HG03095 (cell line): ENCODE results near the gene DMD.
A peak's percentile ranks its signal among the peaks of the same experiment; 100 is the strongest.
"Not testable (repeated sequence)": the region's sequence is repeated elsewhere in the genome, so short reads cannot be mapped to it uniquely, and the experiment has no call there.

Source experiments
- ATAC-seq: cut with Tn5 transposase; IDR thresholded peaks from one replicate; pipeline ENCODE4 v1.9.1; 2021; ENCODE audit warnings: moderate library complexity; ENCODE audit not compliant: unreplicated experiment

DMD gene

DNA sequence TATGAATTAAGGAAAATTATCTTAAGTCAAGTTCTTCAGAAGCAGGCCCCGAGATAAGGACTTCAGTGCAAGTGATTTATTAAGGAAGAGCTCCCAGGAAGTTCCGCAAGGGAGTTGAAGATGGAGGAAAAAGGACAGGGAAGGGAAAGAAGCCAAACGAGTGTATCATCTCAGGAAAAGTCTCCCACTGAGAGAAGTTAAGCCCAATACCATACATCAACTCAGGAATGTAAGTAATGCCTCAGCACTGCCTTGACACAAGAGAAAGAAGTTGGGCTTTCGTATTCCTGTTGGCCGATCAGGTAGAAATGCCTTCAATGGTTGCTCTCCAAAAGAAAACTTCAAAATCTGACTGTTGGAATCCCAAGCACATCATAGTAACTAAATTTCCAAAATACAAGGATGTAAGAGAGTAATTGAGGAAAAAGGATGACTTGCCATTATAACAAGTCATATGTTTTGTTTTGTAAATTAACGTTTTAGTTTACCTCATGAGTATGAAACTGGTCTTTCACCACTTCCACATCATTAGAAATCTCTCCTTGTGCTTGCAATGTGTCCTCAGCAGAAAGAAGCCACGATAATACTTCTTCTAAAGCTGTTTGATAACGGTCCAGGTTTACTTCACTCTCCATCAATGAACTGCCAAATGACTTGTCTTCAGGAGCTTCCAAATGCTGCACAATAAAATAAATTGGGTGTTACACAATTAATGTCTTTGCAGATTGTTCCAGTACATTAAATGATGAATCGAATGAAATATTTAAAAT is 566.7 kb downstream of the DMD start:
- ATAC-seq = no peak

GRCh38 chrX:32642283-32642682 is 569.1 kb downstream of the DMD start:
- no peak for ATAC-seq

DNA sequence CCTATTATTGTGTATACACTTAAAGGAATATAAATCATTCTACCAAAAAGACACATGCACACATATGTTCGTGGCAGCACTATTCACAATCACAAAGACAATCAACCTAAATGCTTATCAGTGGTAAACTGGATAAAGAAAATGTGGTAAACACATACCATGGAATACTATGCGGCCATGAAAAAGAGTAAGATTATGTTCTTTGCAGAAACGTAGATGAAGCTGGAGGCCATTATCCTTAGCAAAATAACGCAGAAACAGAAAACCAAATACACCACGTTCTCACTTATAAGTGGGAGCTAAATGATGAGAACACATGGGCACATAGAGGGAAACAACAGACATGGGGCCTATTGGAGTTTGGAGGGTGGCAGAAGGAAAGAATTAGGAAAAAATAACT is 593.2 kb downstream of the DMD start:
- no peak for ATAC-seq

DNA sequence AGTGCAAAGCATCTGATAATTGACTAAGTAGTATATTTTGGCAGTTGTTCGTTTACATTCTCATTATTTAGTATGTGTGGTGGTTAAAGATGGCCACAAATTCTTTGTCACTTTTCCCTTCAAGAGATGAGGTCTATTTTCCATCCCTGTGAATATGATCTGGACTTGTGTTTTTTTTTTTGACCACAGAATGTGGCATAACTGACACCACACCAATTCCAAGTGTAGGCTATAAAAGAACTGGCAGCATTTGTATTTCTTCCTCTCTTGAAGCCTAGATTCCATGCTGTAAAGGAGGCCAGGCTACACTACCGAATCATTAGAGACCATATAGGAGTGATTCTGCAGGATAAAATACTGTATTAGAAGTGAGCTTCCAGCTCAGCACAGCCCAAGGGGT is 596.6 kb downstream of the DMD start:
- no peak for ATAC-seq

DNA sequence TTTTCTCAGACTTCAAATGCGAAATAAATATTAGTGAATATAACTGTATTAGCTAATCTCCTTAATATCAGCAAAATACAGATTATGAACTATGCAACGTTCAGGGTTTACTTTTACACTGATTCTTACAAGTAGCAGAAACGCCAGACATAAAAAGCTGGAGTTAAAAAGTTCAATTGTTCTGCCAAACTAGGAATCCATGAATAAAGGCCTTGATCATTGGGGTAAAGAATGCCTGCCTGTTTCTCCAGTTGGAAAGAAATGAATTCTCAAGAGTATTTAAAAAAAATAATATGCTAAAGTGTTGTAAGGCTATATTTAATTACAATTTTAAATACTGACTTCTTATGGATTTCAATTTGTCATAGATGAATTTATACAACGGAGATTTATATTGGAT is 612.2 kb downstream of the DMD start:
- ATAC-seq = no peak

- no peak for ATAC-seq
These were observed 612.6 kb downstream of the DMD start for GRCh38 chrX:32598707-32599106.

DNA sequence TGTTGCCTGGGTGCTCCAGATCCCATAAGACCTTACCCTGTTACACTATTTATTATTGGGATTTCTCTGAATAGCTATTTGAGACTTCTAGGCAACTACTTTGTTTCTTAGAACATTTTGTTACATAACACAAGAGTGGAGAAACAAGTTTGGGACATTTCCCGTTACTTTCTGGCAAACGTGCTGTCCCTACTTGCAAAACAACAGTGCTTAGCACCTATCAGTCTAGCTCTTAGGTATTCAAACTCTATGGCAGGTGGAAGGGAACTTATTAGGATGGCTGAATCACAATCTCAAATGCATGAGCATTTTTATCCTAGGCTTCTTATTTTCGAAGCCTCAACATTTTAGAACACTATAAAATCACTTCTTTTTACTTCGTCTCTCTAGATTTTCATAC is 613.6 kb downstream of the DMD start:
- ATAC-seq = no peak

DNA sequence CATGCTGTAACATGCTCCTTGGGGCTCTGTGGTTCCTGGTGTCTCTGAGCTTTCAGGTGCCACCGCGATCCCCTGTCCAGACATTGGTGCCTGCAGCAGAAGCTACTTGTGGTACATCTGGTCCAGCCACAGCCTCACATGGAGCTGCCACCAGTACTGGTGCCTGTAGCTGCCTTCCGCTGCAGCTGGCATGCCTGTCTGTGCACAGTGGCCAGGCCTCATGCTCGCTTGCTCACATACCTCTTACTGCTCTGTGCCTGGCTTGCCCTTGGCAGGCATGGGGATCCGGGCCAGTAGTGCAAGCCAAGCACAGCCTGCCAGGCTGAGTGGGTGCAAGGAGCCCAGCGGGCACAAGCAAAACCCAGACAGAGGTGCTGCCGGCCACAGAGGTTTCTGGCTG is 618.6 kb downstream of the DMD start:
- no peak for ATAC-seq

DNA sequence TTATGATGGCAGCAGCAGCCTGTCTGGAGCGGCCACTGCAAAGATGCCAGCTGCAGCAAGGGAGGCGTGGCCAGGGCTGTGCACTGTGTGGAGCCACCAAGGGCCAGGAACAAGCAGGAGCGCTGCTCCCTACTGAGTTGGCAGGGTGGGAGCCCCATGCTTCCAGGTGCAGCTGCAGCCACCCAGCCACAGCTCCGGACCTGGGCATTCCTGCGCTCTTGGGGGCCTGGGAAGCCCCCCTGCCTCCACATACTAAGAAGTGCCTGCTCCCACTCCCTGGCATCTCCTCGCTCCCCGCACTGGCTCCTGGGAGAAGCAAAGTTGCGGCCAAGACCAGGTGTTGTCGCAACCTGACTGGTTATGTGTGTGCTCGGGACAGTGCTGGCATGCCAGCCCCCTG is 619.8 kb downstream of the DMD start:
- ATAC-seq = no peak

DNA sequence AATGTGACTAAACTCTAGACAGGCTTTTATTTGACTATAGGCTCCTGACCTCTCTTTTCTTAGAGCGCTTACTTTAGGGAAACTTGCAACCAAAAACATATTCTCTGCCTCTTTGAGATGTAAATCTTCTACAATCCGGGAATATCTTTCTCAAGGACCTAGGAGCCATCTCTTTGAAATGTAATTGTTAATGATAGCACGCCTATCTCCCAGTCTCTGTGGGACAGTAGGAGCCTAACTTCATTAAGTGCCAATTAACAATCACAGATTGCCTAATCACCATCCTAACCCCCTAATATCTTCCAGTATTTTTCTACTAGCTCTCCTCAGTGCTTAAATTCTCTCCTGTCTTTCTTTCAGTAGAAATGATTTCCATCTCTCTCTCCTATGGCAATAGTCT is 628.6 kb downstream of the DMD start:
- ATAC-seq = no peak

DNA sequence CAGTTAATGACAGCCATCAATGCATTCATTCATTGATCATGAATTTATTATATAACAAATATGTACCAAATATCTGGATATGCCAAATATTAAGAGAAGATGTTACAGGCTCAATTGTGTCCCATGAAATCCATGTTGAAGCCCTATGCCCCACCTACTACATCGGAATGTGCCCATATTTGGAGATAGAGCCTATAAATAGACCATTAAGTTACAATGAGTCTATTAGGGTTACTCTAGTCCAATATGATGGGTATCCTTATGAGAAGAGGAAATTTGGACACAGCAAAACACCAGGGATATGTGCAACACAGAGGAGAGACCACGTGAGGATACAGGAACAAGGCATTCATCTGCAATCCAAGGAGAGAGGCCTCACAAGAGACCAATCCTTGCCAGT is 634.5 kb downstream of the DMD start:
- ATAC-seq = no peak

DNA sequence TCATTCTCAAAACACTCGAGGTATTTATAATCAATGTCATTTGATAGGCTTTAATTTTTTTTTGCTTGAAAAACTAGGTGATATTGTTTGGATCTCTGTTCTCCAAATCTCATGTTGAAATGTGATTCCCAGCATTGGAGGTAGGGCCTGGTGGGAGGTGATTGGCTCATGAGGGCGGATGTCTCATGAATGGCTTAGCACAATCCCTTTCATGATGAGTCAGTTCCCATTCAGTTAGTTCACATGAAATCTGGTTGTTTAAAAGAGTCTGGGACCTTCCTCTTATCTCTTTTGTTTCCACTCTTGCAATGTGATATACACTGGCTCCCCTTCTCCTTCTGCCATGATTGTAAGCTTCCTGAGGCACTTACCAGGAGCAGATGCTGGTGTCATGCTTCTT is 638.7 kb downstream of the DMD start:
- ATAC-seq = no peak

GRCh38 chrX:32571579-32571978 is 639.8 kb downstream of the DMD start:
- no peak for ATAC-seq

- ATAC-seq = no peak
These were observed 649.1 kb downstream of the DMD start for GRCh38 chrX:32562261-32562660.

DNA sequence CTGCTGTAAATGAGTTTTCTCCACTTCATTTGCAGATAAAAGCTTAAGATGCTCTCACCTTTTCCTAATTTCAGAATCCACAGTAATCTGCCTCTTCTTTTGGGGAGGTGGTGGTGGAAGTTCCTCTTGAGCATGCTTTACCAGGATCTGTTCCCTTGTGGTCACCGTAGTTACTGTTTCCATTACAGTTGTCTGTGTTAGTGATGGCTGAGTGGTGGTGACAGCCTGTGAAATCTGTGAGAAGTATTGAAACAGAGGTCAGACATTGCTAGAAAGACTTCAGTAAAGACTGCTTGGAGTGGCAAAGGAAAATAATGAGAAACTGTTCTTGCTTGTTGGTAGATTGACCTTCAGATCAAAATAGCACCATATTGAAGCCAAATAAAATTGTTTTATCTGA is 666.2 kb downstream of the DMD start:
- no peak for ATAC-seq

GRCh38 chrX:32538554-32538953 is 672.8 kb downstream of the DMD start:
- ATAC-seq = no peak

- ATAC-seq = peak; percentile 64
These were observed 677.5 kb downstream of the DMD start for GRCh38 chrX:32533848-32534247.

- ATAC-seq = no peak
These were observed 679.1 kb downstream of the DMD start for GRCh38 chrX:32532262-32532661.

DNA sequence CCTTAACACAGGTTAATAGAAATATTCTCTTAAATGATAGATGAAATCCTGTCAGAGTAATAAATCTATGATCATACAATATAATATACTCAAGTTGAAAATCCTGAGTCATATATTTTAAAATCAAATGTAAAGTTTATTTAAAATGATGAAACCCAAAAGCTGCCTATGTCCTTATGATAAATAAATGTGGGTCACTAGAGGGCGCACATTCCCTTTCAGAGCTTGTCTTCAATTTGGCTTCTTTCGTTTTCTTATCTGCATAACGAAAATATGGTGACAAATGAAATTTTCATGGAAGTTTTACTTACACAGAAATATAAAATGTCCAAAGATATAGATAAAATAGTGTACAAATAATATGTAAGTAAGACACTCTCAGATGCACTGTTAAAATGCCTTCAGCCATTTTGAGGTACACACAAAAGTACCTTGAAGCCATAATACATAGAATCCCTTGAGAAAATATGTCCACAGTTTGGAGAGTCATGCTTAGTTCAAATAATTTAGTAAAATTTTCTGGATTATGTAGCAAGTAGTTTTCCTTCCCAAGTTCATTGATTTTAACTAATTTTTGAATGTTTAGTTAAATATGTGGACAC is 680.4 kb downstream of the DMD start:
- ATAC-seq = no peak

GRCh38 chrX:32528451-32528850 is 682.9 kb downstream of the DMD start:
- not testable (repeated sequence) for ATAC-seq

GRCh38 chrX:32525234-32525633 is 686.1 kb downstream of the DMD start:
- ATAC-seq = no peak

DNA sequence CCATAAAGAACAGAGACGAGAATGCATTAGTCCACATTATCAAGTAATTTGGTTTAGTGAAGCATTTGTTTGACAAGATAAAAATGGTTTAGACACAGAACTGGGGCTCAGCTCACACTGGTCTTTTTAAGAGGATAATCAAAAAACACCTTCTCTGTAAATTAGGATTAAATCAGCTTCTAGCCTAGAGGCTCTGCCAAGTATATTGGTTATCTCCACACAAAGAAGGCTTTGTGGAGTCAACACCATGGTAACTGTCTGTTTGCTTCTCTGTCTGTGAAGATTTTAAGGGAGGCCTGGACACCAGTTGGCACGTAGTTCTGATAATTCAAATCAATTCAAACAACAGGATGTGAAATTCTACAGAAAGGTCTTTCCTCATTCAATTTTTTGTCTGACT is 687.0 kb downstream of the DMD start:
- no peak for ATAC-seq

DNA sequence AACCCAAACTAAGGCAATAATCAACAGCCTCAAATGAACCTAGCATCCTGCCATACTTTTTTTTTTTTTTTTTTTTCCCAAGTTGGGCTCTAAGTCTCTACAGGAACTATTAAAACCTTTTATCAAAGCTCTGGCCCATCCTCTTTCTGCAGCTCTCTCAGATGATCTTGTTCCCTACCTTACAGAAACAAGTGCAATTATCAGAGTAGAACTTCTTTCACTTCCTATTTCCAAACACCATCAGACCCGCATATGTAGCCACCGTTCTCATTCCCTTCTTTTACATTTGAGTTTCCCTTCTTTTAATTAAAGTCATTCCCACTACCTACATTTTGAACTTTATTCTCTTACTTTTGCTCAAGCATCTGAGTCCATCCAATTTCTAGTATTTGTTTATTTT is 690.6 kb downstream of the DMD start:
- no peak for ATAC-seq
